Breast epithelium (tissue), 3 donors: ENCODE measurements around the gene LRGUK.

Experiments used
- CTCF ChIP-seq, 3 donors: fragments of 450-650 bp; IDR thresholded peaks; one replicate each; pipeline ENCODE4 v1.5.1; 2016 to 2017; ENCODE audit warnings: antibody characterized with exemption in 3 of 3, mild to moderate bottlenecking in 3 of 3, moderate library complexity in 3 of 3
- POLR2A ChIP-seq: fragments of 450-650 bp; IDR thresholded peaks from one replicate; pipeline ENCODE4 v1.6.1; 2016; ENCODE audit warnings: antibody characterized with exemption, mild to moderate bottlenecking, moderate library complexity
- POLR2AphosphoS5 ChIP-seq, 3 donors: sonication (generic); formaldehyde crosslinking; IDR thresholded peaks; one replicate each; pipeline ENCODE4 v1.6.1; 2017; ENCODE audit warnings: antibody characterized with exemption in 3 of 3

- TF ChIP-seq CTCF (IDR thresholded peaks at IDR 0.05): no peak
- no peak for TF ChIP-seq POLR2A
- no peak for TF ChIP-seq POLR2AphosphoS5 (IDR thresholded peaks at IDR 0.05)
Observed at GRCh38 chr7:134174795-134175261, 47.7 kb downstream of the LRGUK start.
